ENCODE data around the gene NOB1.

DNA sequence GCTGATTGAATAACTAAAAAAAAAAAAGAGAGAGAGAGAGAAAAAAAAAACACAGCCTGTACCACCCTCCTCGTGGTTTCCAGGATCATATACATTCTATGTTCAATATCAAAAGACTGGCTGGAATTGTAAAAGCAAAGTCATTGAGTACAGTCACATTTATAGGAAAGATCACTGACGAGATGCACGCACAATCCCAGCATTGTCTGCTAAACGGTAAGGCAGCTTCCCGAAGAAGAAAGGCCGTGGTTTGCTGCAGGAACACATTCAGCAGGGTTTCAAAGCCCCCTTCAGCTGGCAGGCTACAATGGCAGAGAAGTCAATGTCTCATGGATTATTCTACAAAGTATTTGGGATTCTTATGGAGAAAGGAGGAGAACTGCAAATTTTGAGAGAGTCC, 37.7 kb downstream of the NOB1 start:
- TF ChIP-seq CTCF (conservative IDR thresholded peaks at IDR 0.05; ENCODE audit: low read depth in 2 of 2) (no peak), POLR2AphosphoS5 (IDR thresholded peaks at IDR 0.05; ENCODE audit: low read depth) (no peak), ZNF331 (CRISPR knock-in tag; IDR thresholded peaks at IDR 0.05; ENCODE audit: low read depth) (no peak), EZH2 (IDR thresholded peaks at IDR 0.05; ENCODE audit: low read depth, unreplicated experiment) (no peak), CREB1 (CRISPR knock-in tag; IDR thresholded peaks at IDR 0.05; ENCODE audit: low read depth) (no peak), EZH2phosphoT487 (IDR thresholded peaks at IDR 0.05; ENCODE audit: unreplicated experiment) (no peak), ETS1 (IDR thresholded peaks at IDR 0.05) (no peak), JUNB (IDR thresholded peaks at IDR 0.05; ENCODE audit: unreplicated experiment) (no peak), NANOG (IDR thresholded peaks at IDR 0.05; ENCODE audit: borderline replicate concordance) (no peak)
- TF ChIP-seq, protein P1, sequence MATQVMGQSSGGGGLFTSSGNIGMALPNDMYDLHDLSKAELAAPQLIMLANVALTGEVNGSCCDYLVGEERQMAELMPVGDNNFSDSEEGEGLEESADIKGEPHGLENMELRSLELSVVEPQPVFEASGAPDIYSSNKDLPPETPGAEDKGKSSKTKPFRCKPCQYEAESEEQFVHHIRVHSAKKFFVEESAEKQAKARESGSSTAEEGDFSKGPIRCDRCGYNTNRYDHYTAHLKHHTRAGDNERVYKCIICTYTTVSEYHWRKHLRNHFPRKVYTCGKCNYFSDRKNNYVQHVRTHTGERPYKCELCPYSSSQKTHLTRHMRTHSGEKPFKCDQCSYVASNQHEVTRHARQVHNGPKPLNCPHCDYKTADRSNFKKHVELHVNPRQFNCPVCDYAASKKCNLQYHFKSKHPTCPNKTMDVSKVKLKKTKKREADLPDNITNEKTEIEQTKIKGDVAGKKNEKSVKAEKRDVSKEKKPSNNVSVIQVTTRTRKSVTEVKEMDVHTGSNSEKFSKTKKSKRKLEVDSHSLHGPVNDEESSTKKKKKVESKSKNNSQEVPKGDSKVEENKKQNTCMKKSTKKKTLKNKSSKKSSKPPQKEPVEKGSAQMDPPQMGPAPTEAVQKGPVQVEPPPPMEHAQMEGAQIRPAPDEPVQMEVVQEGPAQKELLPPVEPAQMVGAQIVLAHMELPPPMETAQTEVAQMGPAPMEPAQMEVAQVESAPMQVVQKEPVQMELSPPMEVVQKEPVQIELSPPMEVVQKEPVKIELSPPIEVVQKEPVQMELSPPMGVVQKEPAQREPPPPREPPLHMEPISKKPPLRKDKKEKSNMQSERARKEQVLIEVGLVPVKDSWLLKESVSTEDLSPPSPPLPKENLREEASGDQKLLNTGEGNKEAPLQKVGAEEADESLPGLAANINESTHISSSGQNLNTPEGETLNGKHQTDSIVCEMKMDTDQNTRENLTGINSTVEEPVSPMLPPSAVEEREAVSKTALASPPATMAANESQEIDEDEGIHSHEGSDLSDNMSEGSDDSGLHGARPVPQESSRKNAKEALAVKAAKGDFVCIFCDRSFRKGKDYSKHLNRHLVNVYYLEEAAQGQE (IDR thresholded peaks at IDR 0.05; ENCODE audit: unreplicated experiment) = no peak
